ENCODE measurements around the gene SMARCA5.

The SMARCA5 gene

GRCh38 chr4:143581331-143581946 lies 67.9 kb downstream of the SMARCA5 start:
- H3K4me1 ChIP-seq (ENCODE audit: control insufficient read depth, insufficient read depth, low read length): no peaks in the 10 kb centered on the region
- H3K9me3 ChIP-seq (ENCODE audit: control insufficient read depth, low read length): peaks cover 19% of the 10 kb centered on the region
- H3K4me3 ChIP-seq (ENCODE audit: low read length): no peak overlapping the region
- peaks cover 6% of the 10 kb centered on the region for H3K36me3 ChIP-seq (ENCODE audit: control insufficient read depth, insufficient read depth, low read length, severe bottlenecking)
- no peak overlapping the region for H3K9ac ChIP-seq (ENCODE audit: low read length)
- H3K27me3 ChIP-seq (replicated peaks; ENCODE audit: control insufficient read depth, insufficient read depth, low read length): no peaks in the 10 kb centered on the region
- no peak for DNase-seq (ENCODE audit: low read depth)

GRCh38 chr4:143585548-143585947 lies 72.0 kb downstream of the SMARCA5 start:
- Histone ChIP-seq H3K27me3 (replicated peaks; ENCODE audit: control insufficient read depth, insufficient read depth, low read length) (no peaks in the 10 kb centered on the region), H3K4me3 (ENCODE audit: low read length) (no peak overlapping the region), H3K36me3 (ENCODE audit: control insufficient read depth, insufficient read depth, low read length, severe bottlenecking) (no peaks in the 10 kb centered on the region), H3K9me3 (ENCODE audit: control insufficient read depth, low read length) (peaks cover 19% of the 10 kb centered on the region), H3K4me1 (ENCODE audit: control insufficient read depth, insufficient read depth, low read length) (no peaks in the 10 kb centered on the region), H3K9ac (ENCODE audit: low read length) (no peak overlapping the region)
- DNase-seq (ENCODE audit: low read depth): no peak

GRCh38 chr4:143586080-143586479 lies 72.6 kb downstream of the SMARCA5 start:
- no peak overlapping the region for H3K9ac ChIP-seq (ENCODE audit: low read length)
- peak; percentile 81 for DNase-seq (ENCODE audit: low read depth)
- H3K27me3 ChIP-seq (replicated peaks; ENCODE audit: control insufficient read depth, insufficient read depth, low read length): no peaks in the 10 kb centered on the region
- H3K9me3 ChIP-seq (ENCODE audit: control insufficient read depth, low read length): peaks cover 19% of the 10 kb centered on the region
- H3K4me3 ChIP-seq (ENCODE audit: low read length): no peak overlapping the region
- no peaks in the 10 kb centered on the region for H3K4me1 ChIP-seq (ENCODE audit: control insufficient read depth, insufficient read depth, low read length)
- H3K36me3 ChIP-seq (ENCODE audit: control insufficient read depth, insufficient read depth, low read length, severe bottlenecking): no peaks in the 10 kb centered on the region

GRCh38 chr4:143587703-143588102 lies 74.2 kb downstream of the SMARCA5 start:
- Histone ChIP-seq H3K4me1 (ENCODE audit: control insufficient read depth, insufficient read depth, low read length) (no peaks in the 10 kb centered on the region), H3K4me3 (ENCODE audit: low read length) (no peak overlapping the region), H3K27me3 (replicated peaks; ENCODE audit: control insufficient read depth, insufficient read depth, low read length) (no peaks in the 10 kb centered on the region), H3K9ac (ENCODE audit: low read length) (no peak overlapping the region), H3K36me3 (ENCODE audit: control insufficient read depth, insufficient read depth, low read length, severe bottlenecking) (no peaks in the 10 kb centered on the region), H3K9me3 (ENCODE audit: control insufficient read depth, low read length) (peaks cover 19% of the 10 kb centered on the region)
- peak; percentile 23 for DNase-seq (ENCODE audit: low read depth)

GRCh38 chr4:143597276-143597675 lies 83.8 kb downstream of the SMARCA5 start:
- Histone ChIP-seq H3K4me1 (ENCODE audit: control insufficient read depth, insufficient read depth, low read length) (peaks cover 19% of the 10 kb centered on the region), H3K9ac (ENCODE audit: low read length) (no peak overlapping the region), H3K9me3 (ENCODE audit: control insufficient read depth, low read length) (no peaks in the 10 kb centered on the region), H3K27me3 (replicated peaks; ENCODE audit: control insufficient read depth, insufficient read depth, low read length) (no peaks in the 10 kb centered on the region), H3K36me3 (ENCODE audit: control insufficient read depth, insufficient read depth, low read length, severe bottlenecking) (no peaks in the 10 kb centered on the region), H3K4me3 (ENCODE audit: low read length) (no peak overlapping the region)
- no peak for DNase-seq (ENCODE audit: low read depth)

- Histone ChIP-seq H3K4me3 (ENCODE audit: low read length) (no peak overlapping the region), H3K4me1 (ENCODE audit: control insufficient read depth, insufficient read depth, low read length) (peaks cover 25% of the 10 kb centered on the region), H3K36me3 (ENCODE audit: control insufficient read depth, insufficient read depth, low read length, severe bottlenecking) (no peaks in the 10 kb centered on the region), H3K27me3 (replicated peaks; ENCODE audit: control insufficient read depth, insufficient read depth, low read length) (no peaks in the 10 kb centered on the region), H3K9me3 (ENCODE audit: control insufficient read depth, low read length) (no peaks in the 10 kb centered on the region), H3K9ac (ENCODE audit: low read length) (no peak overlapping the region)
- DNase-seq (ENCODE audit: low read depth): no peak
Observed at GRCh38 chr4:143598816-143599215, 85.3 kb downstream of the SMARCA5 start.

GRCh38 chr4:143599827-143600226 lies 86.3 kb downstream of the SMARCA5 start:
- no peaks in the 10 kb centered on the region for H3K27me3 ChIP-seq (replicated peaks; ENCODE audit: control insufficient read depth, insufficient read depth, low read length)
- DNase-seq (ENCODE audit: low read depth): peak; percentile 55
- no peaks in the 10 kb centered on the region for H3K9me3 ChIP-seq (ENCODE audit: control insufficient read depth, low read length)
- no peak overlapping the region for H3K4me3 ChIP-seq (ENCODE audit: low read length)
- H3K36me3 ChIP-seq (ENCODE audit: control insufficient read depth, insufficient read depth, low read length, severe bottlenecking): no peaks in the 10 kb centered on the region
- no peak overlapping the region for H3K9ac ChIP-seq (ENCODE audit: low read length)
- H3K4me1 ChIP-seq (ENCODE audit: control insufficient read depth, insufficient read depth, low read length): peaks cover 25% of the 10 kb centered on the region

- peaks cover 6% of the 10 kb centered on the region for H3K4me1 ChIP-seq (ENCODE audit: control insufficient read depth, insufficient read depth, low read length)
- DNase-seq (ENCODE audit: low read depth): no peak
- H3K9ac ChIP-seq (ENCODE audit: low read length): no peak overlapping the region
- H3K36me3 ChIP-seq (ENCODE audit: control insufficient read depth, insufficient read depth, low read length, severe bottlenecking): no peaks in the 10 kb centered on the region
- H3K4me3 ChIP-seq (ENCODE audit: low read length): no peak overlapping the region
- no peaks in the 10 kb centered on the region for H3K9me3 ChIP-seq (ENCODE audit: control insufficient read depth, low read length)
- no peaks in the 10 kb centered on the region for H3K27me3 ChIP-seq (replicated peaks; ENCODE audit: control insufficient read depth, insufficient read depth, low read length)
Observed at GRCh38 chr4:143606480-143606879, 93.0 kb downstream of the SMARCA5 start.

Data from adipocyte (in vitro differentiated cells).